ENCODE results near the gene SULF2.

DNA sequence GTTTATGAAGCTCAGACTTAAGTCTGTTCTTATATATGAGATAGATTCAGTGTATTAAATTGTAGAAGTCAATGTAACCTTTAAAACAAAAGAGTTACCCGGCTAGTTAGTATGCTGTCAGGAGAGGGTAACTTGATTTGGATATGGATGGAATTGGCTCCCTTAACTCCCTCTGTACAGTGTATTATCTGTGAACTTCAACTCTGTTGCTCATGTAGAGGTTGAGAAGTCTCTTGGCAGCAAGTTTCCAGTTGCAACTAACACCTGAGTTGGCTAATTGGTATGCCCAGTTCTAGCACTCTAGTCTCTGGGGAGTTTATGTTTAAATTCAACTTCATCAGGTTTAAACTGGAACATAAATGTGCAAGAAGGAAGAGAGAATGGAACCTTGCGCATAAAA, 172.6 kb downstream of the SULF2 start:
- TF ChIP-seq, protein P1, sequence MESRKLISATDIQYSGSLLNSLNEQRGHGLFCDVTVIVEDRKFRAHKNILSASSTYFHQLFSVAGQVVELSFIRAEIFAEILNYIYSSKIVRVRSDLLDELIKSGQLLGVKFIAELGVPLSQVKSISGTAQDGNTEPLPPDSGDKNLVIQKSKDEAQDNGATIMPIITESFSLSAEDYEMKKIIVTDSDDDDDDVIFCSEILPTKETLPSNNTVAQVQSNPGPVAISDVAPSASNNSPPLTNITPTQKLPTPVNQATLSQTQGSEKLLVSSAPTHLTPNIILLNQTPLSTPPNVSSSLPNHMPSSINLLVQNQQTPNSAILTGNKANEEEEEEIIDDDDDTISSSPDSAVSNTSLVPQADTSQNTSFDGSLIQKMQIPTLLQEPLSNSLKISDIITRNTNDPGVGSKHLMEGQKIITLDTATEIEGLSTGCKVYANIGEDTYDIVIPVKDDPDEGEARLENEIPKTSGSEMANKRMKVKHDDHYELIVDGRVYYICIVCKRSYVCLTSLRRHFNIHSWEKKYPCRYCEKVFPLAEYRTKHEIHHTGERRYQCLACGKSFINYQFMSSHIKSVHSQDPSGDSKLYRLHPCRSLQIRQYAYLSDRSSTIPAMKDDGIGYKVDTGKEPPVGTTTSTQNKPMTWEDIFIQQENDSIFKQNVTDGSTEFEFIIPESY (IDR thresholded peaks at IDR 0.05; ENCODE audit: extremely low read depth, insufficient replicate concordance, low read length), result no peak
- TF ChIP-seq YY1 (IDR thresholded peaks at IDR 0.05; ENCODE audit: extremely low read depth, insufficient replicate concordance, low read depth, low read length) (no peak), CTCF (IDR thresholded peaks at IDR 0.05 in 2 of 3, conservative IDR thresholded peaks at IDR 0.05 in 1 of 3; ENCODE audit: borderline replicate concordance in 1 of 3, insufficient read depth in 1 of 3, low read depth in 2 of 3, low read length in 2 of 3) (no peak), POLR2A (IDR thresholded peaks at IDR 0.05; ENCODE audit: borderline replicate concordance, extremely low read depth, insufficient read depth, insufficient read length) (no peak), EZH2 (IDR thresholded peaks at IDR 0.05) (no peak), RAD21 (IDR thresholded peaks at IDR 0.05; ENCODE audit: low read depth) (no peak), SIN3A (IDR thresholded peaks at IDR 0.05; ENCODE audit: low read depth) (no peak), ZFX (IDR thresholded peaks at IDR 0.05) (no peak), ELF1 (IDR thresholded peaks at IDR 0.05; ENCODE audit: borderline replicate concordance, low read depth) (no peak), EZH2phosphoT487 (IDR thresholded peaks at IDR 0.05; ENCODE audit: borderline replicate concordance) (no peak), TCF7L2 (IDR thresholded peaks at IDR 0.05; ENCODE audit: borderline replicate concordance, extremely low read depth, insufficient read depth, insufficient read length) (no peak), POLR2AphosphoS5 (IDR thresholded peaks at IDR 0.05; ENCODE audit: low read depth, low read length) (no peak)
- TF ChIP-seq, protein P2, sequence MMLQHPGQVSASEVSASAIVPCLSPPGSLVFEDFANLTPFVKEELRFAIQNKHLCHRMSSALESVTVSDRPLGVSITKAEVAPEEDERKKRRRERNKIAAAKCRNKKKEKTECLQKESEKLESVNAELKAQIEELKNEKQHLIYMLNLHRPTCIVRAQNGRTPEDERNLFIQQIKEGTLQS (IDR thresholded peaks at IDR 0.05), result no peak
